ENCODE measurements around the gene NR0B2. TPM values are rescaled to one million over a fixed set of nuclear protein-coding genes. Genes with fewer than 3 reads are reported as not detected.

Gene NR0B2
- total RNA-seq, 6 experiments from 2014 or later = 25.6 to 69.6 (median 43.0) TPM

DNA sequence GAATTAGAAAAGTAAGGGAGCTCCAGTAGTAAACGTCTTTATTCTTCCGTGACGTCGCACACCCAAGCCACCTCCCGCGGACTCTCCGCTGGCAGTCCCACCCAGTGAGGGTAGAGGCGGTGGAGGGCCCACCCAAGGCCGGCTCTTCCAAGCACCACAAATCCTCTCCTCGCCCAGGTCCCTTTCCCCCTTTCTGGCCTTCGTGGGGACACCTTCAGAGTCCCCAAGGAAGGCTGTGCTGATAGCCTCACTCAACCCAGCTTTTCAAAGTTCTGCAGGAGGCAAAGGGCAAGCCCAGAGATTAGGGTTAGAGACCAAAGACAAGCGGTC is 23.3 kb downstream of the NR0B2 start:
- intact Hi-C loops (cut with DNase I) = no loop called here
- Histone ChIP-seq H3K36me3 (peaks cover 0 to 63% (median 20%) of the 10 kb centered on the region in 4 donors), H3K4me1 (peaks cover 0 to 14% (median 0%) of the 10 kb centered on the region in 4 donors)

DNA sequence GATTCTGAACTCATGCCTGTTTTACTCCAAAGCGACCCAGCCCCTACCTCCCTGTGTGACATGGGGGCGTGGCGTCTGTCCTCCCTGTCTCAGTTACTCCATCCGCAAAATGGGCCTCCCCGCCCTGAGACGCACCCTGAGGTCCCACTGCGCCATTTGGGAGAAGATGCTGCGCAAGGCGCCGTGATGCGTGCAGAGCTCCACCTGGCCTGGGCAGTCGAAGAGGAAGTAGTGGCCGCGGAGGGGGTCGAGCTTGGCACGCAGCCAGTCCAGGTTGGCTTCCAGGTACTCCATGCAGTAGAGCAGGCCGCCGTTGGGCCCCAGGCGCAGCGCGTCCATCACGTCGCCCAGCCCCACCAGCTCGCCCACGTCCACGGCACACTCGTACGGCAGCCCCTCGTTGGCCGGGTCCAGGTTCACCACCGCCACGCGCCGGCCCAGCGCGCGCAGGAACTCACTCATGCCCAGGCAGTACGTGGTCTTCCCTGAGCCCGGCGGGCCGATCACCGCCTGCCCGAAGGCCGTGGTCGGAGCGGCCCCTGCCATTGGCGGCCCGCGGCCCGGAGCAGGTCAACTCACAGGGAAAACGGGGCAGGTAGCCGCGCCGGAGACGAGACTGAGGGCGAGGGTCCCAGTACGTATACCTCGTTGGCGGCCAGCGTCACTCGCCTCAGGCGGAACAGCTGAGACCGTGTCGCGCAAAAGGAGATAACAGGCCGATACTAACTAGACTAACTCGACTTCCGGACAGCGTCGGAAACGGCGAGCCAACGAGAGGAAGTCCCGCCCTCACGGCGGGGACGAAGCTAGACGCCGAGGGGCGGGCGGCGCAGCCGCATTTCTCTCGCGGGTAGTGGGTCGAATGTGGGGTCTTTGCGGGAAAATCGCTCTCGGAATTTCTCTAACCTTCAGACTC is 24.0 kb downstream of the NR0B2 start, which contains the start of gene GPN2:
Gene GPN2, minus strand, starts transcription at position 733 of the 916 bp plus-strand sequence. Its CDS starts 187 bp downstream, at position 546.
- peaks cover 0 to 14% (median 0%) of the 10 kb centered on the region in 4 donors for H3K4me1 ChIP-seq
- H3K27me3 ChIP-seq = no peaks in the 10 kb centered on the region
- 1% methylated on average over 27 of the region's 89 CpGs for WGBS (ENCODE audit: insufficient coverage, low coverage, low lambda C conversion rate, missing lambda C conversion rate)
- peak; percentile 84 to 88 (median 84) for DNase-seq
- peak within 1 kb of the TSS; percentile 71 to 77 (median 73) for H3K27ac ChIP-seq
- peak within 1 kb of the TSS; percentile 80 to 95 (median 95) for H3K4me3 ChIP-seq
- peaks cover 0 to 64% (median 22%) of the 10 kb centered on the region in 4 donors for H3K36me3 ChIP-seq
- TF ChIP-seq, protein P1, sequence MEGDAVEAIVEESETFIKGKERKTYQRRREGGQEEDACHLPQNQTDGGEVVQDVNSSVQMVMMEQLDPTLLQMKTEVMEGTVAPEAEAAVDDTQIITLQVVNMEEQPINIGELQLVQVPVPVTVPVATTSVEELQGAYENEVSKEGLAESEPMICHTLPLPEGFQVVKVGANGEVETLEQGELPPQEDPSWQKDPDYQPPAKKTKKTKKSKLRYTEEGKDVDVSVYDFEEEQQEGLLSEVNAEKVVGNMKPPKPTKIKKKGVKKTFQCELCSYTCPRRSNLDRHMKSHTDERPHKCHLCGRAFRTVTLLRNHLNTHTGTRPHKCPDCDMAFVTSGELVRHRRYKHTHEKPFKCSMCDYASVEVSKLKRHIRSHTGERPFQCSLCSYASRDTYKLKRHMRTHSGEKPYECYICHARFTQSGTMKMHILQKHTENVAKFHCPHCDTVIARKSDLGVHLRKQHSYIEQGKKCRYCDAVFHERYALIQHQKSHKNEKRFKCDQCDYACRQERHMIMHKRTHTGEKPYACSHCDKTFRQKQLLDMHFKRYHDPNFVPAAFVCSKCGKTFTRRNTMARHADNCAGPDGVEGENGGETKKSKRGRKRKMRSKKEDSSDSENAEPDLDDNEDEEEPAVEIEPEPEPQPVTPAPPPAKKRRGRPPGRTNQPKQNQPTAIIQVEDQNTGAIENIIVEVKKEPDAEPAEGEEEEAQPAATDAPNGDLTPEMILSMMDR (IDR thresholded peaks at IDR 0.05) = no peak
- TF ChIP-seq POLR2A (IDR thresholded peaks at IDR 0.05) = peak; percentile 73
- intact Hi-C loops (cut with DNase I) = loop anchor here in 1 of 2 donors (5.0 kb wide), 1 partner anchor 38 kb away; no protein-coding TSS in a partner anchor
- no peaks in the 10 kb centered on the region for H3K9me3 ChIP-seq
- ATAC-seq = peak; percentile 94 to 97 (median 95)

More for the DNA sequence above, 23.3 kb downstream of the NR0B2 start:
- TF ChIP-seq, protein P1 (IDR thresholded peaks at IDR 0.05) = no peak
- no peak for TF ChIP-seq POLR2A (IDR thresholded peaks at IDR 0.05)
- 0% methylated on average over 12 of the region's 12 CpGs for WGBS (ENCODE audit: insufficient coverage, low coverage, low lambda C conversion rate, missing lambda C conversion rate)
- ATAC-seq (peak; percentile 34 to 47 (median 39)), DNase-seq (no peak)
- Histone ChIP-seq H3K27me3 (no peaks in the 10 kb centered on the region), H3K4me3 (peak overlapping the region; percentile 80 to 95 (median 95)), H3K9me3 (no peaks in the 10 kb centered on the region), H3K27ac (peak overlapping the region; percentile 71 to 77 (median 73))

DNA sequence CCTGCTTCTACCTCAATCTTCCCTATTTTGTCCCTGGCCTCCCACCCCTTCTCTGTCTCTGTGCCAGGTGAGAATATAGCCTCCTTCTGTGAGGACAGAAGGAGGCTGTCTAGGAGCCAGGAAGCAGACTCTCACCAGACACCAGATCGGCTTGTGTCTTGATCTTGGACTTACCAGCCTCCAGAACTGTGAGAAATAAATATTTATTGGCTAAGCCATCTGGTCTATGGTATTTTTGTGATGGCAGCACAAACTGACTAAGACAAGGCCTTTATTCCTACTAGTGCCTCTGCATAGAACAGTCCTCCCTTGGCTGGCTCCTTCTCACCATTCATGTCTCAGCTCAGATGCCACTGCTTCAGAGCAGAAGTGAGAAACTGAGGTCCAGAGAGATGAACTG is 25.5 kb downstream of the NR0B2 start:
- H3K4me3 ChIP-seq = no peak overlapping the region
- peaks cover 0 to 69% (median 23%) of the 10 kb centered on the region in 4 donors for H3K36me3 ChIP-seq
- H3K27ac ChIP-seq = no peak overlapping the region
- peaks cover 0 to 14% (median 0%) of the 10 kb centered on the region in 4 donors for H3K4me1 ChIP-seq
- intact Hi-C loops (cut with DNase I) = loop anchor here in 1 of 2 donors (5.0 kb wide), 1 partner anchor 36 kb away; no protein-coding TSS in a partner anchor
- WGBS (ENCODE audit: insufficient coverage, low coverage, low lambda C conversion rate, missing lambda C conversion rate) = 88% methylated on average over 1 of the region's 1 CpG
- H3K27me3 ChIP-seq = no peaks in the 10 kb centered on the region
- DNase-seq (no peak), ATAC-seq (no peak)
- no peak for TF ChIP-seq POLR2A (IDR thresholded peaks at IDR 0.05)
- TF ChIP-seq, protein P1 (IDR thresholded peaks at IDR 0.05) = no peak
- H3K9me3 ChIP-seq = no peaks in the 10 kb centered on the region

DNA sequence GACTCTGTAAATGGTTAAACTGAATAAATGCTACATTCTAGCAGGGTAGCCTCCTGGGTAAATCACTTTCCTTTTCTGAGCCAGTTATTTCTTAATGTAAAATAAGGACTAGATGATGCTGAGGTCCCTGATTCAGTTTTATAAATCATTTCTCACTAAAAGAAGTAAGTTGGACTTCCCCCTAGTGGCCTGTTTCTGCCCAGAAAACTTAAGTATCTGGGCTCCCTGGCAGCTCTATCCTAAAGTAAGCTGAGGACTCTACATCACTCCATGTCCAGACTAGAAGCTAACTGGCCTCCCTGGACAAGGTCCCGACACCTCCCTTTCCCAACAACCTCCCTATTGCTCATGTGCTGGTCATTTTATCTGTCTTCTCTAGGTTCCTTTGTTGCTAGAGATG is 26.6 kb downstream of the NR0B2 start:
- WGBS (ENCODE audit: insufficient coverage, low coverage, low lambda C conversion rate, missing lambda C conversion rate) = no CpG with 5 or more reads among the region's 1 CpG

More for the DNA sequence above, 26.6 kb downstream of the NR0B2 start:
- ATAC-seq (no peak), DNase-seq (peak in 1 of 3 donors; percentile 7)
- peaks cover 0 to 14% (median 0%) of the 10 kb centered on the region in 4 donors for H3K4me1 ChIP-seq
- no peaks in the 10 kb centered on the region for H3K9me3 ChIP-seq
- H3K27me3 ChIP-seq = no peaks in the 10 kb centered on the region
- H3K36me3 ChIP-seq = peaks cover 0 to 69% (median 24%) of the 10 kb centered on the region in 4 donors
- intact Hi-C loops (cut with DNase I) = loop anchor here in 1 of 2 donors (5.0 kb wide), 1 partner anchor 35 kb away; no protein-coding TSS in a partner anchor
- TF ChIP-seq, protein P1 (IDR thresholded peaks at IDR 0.05) = peak; percentile 21 to 46 (median 44)
- no peak for TF ChIP-seq POLR2A (IDR thresholded peaks at IDR 0.05)
- H3K4me3 ChIP-seq = no peak overlapping the region
- H3K27ac ChIP-seq = no peak overlapping the region

All from right lobe of liver (tissue), 6 donors.